NCI-H1092 (cell line): ENCODE data around the gene MSL1.

ENCODE experiments used
- DNase-seq: peaks from one replicate; lab custom pipeline; 2025; lab: John Stamatoyannopoulos, UW

MSL1 gene

DNA sequence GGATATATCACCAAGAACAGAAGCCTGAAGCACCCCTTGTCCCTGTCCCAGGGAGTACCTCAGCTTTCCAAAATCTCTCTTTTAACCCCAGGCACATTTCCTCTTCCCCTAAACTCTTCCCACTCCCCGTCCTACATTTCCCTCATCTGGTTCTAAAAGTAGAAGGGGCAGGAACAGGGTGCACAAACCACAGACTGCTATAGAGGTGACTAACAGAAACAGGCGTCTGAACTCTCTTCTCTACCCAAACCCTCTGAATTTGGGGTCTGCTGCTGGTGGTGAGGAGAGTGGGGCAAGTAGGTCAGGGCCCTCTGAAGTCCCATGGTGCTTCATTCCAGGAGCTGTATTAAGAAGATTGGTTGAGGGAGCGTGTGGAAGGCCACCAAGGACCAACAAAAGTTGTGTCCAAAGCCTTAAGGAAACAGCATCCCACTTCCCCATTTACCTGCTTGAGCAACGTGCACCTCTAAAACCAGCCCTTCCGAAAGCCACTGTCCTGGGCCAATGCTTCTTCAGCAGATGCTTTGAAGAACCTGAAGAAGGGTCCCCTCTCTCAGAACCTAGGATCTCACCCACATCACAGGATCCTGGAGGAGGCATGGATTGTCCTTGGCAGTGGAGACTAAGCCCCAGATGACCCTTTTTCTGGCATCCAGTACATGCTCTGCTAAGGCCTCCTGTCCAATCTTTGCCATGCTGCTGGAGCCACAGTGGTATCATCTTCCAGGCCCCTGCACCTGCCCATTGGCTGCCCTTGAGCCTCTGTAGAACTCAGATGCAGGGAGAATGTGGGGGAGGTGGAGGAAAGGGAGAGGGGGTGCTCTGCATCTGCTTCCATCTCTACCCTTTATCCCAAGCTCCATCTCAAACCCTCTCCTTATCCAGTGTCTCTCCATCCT lies 15.7 kb upstream of the MSL1 start:
- no peak for DNase-seq

DNA sequence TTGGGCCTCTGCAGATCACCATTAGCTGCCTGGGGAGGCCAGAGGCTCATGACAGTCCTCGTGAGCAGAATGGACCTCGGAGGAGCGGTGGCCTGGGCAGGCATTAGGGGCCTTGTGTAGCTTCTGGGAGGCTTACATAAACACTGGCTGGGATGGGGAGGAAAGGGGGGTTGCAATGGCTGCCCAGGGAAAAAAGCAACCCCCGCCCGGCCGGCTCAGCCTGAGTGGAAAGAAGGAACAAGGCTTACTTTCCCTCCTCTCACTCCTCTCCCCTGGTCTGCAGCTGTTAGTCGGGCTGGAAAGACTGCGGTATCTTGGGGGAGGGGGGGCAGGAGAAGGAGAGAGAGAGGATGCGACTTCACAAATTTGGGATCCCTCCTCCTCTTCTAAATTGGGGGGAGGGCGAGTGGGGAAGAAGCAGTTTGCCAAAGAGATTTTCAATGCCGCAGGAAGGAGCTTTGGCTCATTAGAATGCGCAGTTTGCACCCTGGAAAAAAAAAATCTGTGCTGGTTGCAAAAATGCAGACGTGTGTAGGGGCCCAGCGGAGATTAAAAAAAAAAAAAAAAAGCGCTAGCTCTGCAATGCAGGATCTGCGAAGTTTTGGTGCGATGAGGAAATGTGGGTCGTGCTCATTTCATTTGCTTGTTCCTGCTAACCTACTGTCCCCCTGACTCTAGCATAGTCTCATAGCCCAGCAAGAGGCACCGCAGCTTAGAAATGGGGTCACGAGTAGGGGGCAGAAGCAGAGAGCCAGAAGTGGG lies 14.8 kb upstream of the MSL1 start:
- DNase-seq = no peak

DNA sequence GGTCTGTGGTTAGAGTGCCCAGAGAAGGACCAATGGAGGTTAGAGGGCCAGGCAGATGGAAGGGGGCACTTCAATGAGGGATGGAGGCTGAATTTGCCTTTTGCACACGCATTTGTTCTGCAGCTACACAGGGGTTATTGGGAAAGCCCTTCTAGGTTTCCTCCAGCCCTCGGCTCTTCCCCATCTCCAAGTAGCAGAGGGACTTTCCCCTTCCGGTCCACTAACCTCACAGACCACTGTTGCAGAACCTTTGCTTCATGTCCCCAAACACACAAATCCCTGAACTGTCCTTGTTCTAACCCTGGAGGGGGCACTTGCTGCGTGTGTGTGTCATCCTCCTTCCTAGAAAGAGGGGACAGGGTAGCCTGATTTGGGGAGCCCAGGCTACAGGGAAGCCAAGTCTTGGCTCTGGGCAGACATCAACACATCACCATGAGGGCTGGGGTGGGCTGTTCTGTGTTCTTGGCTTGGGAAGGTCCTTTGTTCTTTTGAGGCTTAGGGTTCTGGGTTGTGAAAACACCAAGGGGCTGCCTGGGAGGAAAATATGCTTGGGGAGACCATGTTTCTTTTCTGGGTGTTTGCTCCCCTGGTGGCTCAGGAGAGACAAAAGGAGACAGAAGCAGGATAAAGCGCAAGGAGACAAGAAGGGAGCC lies 14.1 kb upstream of the MSL1 start:
- DNase-seq = no peak

DNA sequence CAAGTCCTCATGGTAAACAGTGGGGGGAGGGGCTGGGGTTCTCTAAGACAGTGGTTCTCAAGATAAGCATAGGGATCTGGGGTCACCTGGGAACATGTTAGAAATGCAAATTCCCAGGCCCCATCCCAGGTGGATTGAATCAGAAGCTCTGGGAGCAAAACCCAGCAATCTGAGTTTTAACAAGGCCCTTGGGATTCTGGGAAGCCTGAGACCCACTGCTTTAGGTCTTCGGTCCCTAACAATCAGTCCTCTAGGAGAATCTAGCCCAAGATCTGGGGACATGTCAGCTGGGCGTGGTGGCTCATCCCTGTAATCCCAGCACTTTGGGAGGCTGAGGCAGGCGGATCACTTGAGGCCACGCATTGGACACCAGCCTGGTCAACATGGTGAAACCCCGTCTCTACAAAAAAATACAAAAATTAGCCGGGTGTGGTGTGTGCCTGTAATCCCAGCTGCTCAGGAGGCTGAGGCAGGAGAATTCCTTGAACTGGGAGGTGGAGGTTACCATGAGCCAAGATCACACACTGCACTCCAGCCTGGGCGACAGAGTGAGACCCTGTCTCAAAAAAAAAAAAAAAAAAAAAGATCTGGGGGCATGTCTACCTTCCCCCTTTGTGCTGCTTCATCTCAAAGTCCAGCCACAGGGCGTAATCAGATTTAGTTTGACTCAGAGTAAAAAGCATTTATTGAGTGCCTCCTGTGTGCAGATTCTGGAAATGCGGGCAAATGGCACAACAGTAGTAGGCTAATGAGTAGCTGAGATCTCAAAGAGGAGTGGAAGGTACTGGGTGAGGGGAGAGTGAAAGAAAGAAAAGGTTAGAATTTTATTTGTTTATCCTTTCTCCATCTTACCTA lies 12.6 kb upstream of the MSL1 start:
- no peak for DNase-seq

DNA sequence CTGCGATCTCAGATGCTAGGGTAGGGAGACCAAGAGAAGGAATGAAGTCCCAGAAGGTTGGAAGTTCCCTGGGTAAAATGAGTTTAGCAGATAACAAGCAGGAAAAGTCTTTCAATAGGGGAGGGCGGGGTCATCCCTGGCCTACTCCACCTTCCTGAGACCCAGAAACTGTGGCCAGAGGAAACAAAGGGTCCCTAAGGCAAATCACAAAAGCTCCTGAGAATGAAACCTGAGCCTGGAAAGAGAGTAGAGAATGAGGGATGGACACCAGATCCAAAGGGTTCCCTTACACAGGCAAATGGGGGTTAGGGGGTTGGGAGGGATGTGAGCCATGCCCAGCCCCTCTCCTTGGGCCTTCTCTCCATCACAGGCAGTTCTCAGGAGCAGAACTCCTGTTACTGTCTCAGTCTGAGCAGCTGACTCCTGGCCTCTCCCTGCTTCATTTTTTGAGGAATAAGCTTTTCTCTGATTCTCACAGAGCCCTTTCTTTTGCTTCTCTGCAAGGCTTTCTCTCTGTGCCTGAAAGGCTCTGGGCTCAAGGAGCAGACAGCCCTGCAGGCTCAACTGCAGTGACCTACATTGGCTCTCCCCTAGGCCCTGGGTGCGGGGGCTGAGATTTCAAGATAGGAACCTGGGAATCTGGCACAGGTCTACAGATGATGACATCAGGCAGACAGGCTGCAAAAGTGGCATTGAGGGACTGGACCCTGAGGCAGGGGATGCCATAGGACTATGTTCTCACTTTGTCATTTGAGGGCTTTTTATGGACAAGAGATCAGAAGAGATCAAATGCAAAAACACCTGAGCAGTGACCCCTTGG lies 11.5 kb upstream of the MSL1 start:
- no peak for DNase-seq

DNA sequence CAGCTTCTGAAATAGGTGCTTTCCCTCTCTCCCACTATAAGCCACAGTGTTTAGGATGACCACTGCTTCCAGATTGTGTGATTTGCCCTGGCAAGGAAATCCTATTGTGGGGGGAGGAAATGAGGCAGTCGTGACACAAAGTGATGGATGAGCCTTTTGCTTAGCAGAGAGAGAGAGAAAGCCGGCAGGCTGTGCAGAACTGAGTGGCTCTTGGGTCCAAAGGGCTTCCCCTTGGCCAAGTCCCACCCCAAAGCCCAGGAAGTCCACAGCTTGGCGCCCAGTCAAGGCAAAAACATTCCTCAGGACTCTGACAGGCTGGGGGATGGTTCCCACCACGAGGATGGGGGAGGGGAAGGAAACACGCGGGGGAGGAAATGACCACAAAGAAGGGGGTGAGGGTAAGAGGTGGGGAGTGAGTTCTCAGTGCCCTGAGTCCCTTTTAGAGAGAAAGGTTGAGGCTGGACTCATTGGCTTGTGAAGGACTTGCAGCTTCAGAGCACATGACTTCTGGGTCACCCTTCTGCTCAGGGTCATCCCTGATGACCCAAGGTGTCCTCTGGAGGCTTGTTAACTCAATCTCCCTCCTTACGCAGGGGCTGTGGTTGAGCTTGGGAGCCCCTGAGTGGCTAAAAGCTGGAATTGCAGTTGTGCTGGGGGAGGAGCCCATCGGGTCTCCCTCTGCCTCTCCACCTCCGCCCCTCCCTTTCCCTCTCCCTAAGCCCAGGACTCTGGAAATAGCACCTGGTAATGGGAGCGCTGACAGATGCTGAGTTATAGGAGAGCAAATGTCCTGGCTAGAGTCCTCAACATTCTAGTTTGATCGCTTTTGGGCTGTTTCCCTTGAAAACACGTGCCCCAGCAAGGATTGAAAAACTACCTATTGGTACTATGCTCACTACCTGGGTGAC lies 10.3 kb upstream of the MSL1 start:
- peak; percentile 61 for DNase-seq

DNA sequence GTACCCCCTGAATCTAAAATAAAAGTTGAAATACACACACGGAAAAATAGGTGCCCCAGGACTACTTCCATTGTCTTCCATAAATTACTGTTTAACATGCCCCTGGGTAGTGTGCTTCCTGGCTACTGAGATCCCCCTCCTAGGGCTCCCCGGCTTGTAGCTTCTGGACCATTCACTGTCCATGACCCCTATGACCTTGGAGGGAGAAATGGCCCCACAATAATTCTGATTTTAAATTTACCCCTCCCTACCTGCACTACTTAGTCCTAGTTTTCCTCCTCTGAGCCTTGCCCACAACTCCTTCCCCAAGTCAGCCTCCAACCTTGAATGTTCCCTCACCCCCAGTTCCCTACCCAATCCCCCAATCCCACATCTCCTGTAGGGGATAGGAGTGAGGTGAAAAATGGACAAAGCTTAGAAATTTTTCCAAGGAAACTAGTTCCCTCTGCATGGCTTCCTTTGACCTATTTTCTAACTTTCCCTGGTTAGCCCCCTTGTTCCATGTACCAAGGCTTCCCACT lies 9.5 kb upstream of the MSL1 start:
- DNase-seq = no peak

DNA sequence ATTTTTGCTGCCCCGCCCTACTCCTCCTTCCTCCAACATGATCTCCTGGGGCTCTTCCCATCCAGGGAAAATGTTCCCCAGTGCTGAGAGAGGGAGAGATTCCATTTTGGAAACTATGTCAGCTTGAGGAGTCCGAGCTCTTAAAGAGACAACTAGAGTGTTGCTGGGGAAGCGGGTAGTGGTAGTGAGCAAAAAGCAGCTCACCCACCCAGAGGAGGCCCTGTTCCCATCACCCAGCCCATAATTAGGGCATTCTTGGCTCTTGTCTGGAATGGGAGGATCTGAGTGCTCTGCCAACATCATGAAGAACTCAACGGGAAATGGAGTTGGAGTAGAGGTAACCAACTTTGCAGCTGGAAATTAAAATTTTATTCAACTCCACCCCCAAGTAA lies 9.1 kb upstream of the MSL1 start:
- DNase-seq = no peak

DNA sequence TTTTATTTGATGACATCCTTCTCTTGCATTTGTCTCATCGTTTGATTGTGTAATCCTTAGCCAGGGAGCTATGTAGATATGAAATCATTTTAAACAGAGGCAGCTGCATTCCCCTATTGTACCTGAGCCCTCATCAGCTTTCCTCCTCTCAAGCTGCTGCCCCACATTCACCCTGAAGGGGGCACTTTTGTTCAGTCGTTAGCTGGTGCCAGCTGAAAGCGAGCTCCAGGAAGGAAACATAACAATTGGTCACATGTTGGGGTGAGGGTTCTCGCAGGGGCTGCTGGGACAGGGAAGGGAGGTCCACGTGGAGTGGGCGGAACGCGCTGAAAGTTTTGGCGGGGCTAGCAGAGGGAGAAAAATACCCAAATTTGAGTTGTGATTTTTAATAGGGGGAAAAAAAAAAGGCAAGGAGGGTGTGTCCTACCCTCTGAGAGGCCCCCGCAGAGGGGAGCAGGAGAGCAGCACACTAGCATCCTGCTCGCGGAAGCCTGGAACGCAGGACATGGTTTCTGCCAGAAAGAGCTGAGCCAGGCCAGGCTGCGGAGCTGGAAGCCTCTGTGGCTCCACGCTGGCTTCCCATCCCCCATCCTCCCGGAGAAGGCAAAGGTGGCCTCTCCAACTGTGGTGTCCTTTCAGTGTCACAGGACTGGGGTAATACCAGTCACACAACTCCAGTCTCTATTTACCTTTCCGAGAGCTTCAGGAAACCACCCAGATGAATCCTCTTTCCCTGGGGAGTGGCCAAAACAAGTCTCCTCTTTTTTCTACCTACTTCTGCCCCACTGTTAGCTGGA lies 8.5 kb upstream of the MSL1 start:
- peak; percentile 95 for DNase-seq

DNA sequence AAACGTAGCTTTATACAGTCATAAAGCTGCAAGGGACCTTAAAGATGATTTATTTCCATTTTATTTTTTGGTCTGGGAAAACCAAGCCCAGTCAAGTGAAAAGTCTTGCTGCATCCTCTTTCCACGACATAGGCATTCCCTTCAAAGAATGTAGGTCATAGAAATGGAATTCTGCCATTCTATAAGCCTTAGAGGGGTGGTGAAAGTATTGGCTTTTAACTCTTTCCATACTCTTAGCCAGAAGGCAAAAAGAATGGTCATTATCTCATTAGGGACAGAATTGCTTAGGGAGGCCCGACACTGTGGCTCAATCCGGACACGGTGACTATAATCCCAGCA lies 7.9 kb upstream of the MSL1 start:
- DNase-seq = no peak

DNA sequence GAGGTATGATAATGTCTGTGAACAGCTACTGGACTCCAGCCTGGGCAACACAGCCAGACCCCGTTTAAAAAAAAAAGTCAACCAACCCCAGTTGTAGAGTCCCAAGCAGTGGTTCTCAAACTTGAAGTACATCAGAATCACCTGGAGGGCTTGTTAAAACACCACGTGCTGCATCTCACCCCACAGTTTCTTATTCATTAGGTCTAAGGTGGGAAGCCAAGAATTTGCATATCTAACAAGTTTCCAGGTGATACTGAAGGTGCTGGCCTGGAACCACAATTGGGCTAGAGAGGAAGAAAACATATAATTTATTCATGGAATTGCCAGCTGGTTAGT lies 6.7 kb upstream of the MSL1 start:
- no peak for DNase-seq

DNA sequence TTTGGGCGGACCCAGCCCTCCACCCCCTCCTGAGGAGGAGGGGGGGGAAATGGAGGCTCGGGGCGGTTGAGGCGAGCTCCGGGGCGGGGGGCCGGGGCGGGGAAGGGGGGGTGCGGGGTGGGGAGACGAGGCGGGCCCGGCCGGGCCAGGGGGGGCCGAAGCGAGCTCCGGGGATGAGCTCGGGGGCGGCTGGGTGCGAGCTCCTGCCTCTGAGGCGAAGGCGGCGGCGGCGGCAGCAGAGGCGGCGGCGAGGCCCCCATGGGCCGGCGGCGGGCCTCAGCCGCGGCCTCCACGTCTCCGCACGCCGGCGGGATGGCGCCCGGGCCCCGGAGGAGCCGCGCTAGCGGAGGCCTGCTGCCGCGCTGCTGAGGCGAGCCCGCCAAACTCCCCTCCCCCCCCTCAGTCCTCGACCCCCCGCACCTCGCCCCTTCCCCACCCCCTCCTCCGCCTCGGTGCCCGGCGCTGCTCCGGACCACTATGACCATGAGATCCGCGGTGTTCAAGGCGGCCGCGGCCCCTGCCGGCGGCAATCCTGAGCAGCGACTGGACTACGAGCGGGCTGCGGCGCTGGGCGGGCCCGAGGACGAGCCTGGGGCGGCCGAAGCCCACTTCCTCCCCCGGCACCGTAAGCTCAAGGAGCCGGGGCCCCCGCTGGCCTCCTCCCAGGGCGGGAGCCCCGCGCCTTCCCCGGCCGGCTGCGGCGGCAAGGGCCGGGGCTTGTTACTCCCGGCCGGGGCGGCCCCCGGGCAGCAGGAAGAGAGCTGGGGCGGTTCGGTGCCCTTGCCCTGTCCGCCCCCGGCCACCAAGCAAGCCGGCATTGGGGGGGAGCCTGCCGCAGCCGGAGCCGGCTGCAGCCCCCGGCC lies 596 bp downstream of the MSL1 start:
- no peak for DNase-seq

DNA sequence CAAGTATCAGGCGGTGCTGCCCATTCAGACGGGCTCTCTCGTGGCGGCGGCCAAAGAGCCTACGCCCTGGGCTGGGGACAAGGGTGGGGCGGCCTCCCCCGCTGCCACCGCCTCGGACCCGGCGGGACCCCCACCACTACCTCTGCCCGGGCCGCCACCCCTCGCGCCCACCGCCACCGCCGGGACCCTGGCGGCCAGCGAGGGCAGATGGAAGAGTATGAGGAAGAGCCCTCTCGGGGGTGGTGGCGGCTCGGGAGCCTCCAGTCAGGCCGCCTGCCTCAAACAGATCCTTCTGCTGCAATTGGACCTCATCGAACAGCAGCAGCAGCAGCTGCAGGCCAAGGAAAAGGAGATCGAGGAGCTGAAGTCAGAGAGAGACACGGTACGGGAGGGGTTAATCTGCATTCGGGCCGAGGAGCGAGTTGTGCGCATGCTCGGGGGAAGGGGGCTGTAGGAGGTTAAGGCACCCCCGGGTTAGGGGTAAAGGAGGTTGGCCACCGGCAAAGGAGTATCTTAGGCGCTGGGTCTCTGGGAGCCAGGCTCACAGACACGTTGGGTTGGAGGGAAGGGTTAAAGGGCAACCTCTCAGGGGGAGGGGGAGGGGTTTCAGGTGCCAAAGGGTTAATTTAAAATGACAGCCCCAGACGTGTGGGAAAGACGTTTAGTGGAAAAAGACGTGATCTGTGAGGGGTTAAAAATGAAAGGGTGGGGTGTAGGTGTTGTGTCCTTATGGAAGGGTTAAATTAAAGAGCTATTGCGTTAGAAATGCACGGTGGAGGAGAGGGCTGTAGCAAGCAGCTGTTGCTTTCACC lies 1.4 kb downstream of the MSL1 start:
- peak; percentile 34 for DNase-seq

DNA sequence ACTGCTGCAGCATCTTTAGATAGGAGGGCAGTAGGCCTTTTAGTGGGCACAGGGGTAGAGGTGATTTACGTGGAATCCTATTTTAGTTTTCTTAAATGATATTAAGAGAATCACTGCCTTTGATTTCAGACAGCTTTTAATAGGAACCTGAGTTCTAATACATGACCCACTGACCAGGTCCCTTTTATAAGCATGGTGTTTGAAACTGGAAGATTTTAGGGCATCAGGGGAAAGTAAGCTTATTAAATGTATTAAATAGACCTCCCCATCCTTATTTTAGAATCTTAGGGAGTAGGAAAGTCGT lies 2.0 kb downstream of the MSL1 start:
- no peak for DNase-seq

DNA sequence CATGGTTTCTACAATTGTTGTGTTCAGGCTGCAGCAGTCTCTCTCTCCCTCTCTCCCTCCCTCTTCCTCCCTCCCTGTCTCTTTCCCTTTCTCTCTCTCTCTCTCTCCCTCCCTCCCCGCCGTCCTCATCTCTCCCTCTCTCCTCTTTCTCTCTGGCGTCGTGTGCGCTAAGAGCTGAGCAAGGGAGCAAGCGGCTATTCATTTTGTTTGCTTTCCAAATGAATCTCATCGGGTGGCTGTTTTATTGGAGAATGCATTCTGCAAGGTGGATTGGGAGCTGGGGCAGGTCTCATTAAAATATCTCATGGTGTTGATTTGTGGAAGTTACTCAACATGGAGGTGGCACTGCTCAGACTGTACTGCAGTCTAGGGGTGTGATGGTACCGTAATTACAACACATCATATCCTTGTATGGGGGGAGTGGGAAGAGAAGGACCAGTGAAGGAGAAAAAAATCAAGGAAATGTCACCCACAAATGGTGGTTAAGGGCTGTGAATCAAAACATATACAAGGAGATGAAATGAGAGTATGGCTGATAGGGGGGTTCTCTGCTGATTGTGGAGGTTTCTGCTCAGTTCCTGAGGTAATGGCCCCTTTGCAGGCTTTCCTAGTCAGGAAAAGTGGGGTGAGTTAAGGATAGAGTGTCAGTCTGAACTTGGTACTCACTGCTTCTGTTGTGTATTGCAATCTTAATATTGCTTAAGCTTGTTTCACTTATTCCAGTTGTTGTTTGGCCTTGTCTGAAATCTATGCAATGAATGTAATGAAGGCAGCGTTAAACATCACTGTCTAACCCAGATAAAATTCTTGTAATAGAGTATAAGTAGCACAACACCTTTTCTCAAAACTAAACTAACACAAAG lies 2.7 kb downstream of the MSL1 start:
- DNase-seq = peak; percentile 34

DNA sequence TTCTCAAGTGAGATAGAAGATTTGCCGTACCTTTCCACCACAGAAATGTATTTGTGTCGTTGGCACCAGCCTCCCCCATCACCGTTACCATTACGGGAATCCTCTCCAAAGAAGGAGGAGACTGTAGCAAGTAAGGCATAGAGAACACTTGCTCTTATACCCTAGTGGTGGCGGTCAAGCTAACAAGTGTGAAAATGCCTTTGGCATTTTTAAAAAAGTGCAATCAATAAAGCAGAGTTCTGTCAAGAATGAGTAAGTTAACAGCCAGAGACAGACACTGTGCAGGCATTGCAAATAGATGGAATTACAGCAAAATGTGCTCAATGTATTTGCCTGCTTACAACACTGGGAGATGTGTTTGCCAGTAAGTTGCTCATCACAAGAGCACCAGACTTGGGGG lies 7.7 kb downstream of the MSL1 start:
- no peak for DNase-seq
